GM18498 (cell line): ENCODE measurements around the gene ULK2.

Source experiments
- ATAC-seq: cut with Tn5 transposase; IDR thresholded peaks from one replicate; pipeline ENCODE4 v1.9.1; 2021; ENCODE audit warnings: mild to moderate bottlenecking, moderate library complexity; ENCODE audit not compliant: unreplicated experiment

Gene ULK2

DNA sequence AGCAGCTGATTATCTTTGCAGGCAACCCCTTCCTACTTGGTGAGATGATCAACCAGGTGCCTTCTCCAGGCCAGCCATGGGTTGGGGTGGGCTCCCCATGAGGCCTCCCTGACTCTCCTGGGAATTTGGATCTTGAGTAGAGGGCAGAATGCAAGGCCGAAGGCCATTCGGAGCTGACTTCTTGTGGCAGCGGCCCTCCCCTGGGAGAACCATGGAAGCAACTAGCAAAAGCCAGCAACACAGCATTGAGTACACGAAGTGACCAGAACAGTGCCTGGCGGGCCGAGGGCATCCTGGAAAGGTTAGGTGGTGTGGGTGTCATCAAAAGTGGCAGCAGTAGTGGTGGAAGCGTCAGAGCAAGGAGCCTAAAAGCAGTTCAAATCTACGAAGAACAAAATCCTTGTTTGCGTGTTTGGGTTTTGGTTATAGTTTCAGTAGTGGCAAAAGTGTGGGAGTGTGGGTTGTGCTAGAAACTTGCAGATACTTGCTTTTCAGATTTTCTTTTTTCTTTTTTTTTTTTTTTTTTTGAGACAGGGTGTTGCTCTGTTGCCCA lies 117.6 kb downstream of the ULK2 start:
- ATAC-seq, result no peak

- no peak for ATAC-seq
Observed at GRCh38 chr17:19748807-19749193, 118.9 kb downstream of the ULK2 start.

DNA sequence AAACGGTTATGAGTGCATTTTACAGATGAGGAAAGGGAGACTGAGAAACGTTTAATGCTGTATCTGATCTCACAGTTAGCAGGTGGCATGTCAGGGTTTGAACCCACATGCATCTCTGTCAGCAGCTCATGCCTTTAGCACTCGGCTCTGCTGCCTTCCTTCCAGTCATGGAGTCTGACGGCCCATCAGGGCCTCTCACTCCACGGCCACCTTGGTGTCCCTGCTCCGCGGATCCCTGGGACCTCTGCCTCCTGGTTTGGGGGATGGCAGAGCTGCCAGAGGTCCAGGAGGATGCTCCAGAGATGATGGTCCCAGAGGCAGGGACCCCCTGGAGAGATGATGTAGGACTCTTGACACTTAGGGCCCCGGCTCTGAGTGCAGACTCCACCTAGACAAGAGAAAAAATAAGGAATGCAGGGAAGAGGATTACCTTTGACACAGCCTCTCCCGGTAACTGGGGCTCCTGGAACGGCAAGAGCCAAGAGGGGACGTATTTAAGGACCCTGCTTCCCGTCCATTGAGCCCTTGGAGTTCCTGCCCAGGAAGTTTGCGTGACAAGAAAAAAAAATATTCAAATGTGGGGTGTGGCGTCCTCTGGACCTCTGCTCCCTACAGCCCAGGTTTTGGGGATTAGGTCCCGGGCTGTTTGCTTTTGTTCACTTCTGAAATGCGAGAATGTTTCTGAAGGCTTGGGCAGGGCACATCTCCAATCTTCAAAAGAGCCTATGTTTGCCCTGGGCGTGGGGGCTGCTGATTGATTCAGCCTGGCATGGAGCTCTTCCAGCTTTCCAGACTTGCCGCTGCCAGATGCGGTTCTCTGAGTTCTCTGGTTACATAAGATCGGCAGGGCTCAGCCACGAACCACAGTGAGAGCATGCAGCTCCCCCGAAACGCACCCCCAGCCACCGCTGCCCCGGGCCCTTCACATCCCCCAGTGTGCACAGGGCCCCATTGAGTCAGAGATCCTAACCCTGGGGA lies 119.6 kb downstream of the ULK2 start, which contains the start of gene ALDH3A1:
TSS of gene ALDH3A1 (minus strand) at position 470 of the 978 bp plus-strand sequence. CDS start 3,169 bp downstream, outside the sequence.
- ATAC-seq, result no peak

DNA sequence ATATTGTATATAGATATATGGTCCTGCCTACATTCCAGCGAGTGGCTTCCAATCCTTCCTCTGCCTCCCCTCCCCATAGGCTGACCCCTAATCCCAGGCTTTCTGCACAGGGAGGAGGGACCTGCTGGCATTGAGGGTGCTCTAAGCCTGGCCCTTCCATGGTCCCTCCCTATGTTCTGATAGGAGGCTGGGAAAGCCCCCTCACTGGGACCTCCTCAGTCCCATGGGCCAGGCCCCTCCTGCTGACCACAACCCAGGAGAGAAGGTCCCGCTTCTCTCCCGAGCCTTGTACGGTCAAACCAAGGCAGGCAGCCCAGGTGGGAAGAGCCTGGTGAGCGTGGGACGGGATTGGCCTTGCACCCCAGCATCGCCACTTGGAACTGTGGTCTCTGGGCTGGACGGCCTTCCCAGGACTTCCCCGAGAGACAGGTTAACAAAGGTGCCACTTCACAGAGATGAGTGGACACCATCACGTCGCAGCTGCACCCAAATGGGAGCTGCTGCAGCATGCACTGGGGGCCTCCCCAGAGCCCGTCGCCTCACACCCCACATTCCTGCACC lies 120.5 kb downstream of the ULK2 start:
- no peak for ATAC-seq

GRCh38 chr17:19746517-19746916 lies 121.2 kb downstream of the ULK2 start:
- no peak for ATAC-seq

GRCh38 chr17:19744922-19745757 lies 122.6 kb downstream of the ULK2 start:
- no peak for ATAC-seq

DNA sequence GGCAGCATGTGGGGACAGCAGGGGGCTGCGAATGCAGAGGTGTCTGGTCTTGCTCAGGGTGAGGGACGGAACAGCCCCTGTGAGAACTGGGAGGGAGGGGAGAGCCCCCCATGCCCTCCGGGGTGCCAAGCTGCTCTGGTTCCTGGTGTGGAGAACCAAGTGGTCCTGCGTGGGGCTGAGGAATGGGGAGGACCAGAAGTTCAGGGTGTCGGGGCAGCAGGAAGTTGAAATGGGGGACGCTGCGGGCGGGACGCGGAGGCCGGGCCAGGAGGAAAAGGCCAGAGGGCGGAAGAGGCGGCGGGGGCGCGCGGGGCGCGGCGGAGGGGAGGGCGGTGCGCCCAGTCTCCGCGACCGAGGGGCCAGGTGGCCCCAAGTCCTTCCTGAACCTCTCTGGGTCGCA lies 123.2 kb downstream of the ULK2 start:
- ATAC-seq, result no peak

DNA sequence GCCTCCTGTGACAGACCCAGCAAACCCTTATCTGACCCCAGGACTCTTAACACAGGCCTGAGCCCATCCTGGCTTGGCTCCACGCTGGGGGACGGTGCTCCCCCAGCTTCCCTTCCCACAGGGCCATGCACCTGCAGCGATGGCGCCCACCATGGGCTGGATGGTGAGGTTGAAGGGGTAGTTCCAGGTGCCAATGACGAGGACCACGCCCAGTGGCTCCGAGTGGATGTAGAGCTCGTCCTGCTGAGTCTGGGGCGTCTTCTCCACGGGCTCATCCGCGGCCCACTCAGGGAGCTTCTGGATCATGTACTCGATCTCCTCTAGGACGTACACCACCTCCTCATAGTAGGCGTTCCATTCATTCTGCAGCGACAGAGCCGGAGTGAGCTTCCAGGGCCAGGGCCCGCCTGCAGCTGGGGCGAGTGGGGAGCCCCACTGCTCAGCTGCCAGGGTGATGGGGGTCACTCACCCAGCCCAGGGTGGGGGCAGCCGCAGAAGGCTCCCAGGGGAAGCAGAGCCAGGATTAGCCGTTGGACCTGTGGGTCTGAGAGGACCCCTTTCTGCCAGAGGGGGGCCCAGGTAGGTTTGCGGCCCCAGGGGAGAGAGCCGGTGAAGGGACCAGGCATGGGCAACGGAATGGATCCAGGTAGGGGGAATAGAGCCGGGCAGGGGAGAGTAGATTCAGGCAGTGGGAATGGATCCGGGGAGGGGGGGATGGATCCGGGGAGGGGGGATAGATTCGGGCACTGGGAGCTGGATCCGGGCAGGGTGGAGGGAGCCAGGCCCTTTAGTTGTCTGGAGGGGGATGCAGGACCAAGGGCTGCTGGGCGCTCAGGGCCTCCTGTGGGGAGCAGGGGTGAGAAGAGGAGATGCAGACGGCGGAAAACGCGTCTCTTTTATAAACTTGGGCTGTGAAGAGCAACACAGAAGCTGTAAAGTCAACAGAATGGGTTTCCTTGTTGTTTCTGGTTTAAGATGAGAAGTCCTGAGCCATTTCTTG lies 124.3 kb downstream of the ULK2 start:
- ATAC-seq, result no peak

DNA sequence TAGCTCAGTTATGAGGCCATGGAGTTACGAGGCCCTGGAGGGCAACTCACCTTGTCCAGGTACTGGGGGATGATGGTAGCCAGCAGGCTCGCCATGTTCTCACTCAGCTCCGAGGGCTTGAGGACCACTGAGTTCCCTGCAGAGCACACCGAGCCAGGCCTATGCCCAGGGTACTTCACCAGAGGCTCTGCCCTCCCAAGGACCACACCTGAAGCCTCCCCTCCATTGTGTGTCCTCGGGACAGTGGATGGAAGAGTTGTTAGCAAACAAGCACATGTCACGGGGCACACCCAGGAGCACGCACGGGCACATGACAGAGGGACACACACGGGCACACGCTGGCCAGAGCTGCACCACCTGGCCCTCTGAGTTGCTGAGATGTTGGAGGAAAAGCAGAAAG lies 125.2 kb downstream of the ULK2 start:
- ATAC-seq, result no peak

DNA sequence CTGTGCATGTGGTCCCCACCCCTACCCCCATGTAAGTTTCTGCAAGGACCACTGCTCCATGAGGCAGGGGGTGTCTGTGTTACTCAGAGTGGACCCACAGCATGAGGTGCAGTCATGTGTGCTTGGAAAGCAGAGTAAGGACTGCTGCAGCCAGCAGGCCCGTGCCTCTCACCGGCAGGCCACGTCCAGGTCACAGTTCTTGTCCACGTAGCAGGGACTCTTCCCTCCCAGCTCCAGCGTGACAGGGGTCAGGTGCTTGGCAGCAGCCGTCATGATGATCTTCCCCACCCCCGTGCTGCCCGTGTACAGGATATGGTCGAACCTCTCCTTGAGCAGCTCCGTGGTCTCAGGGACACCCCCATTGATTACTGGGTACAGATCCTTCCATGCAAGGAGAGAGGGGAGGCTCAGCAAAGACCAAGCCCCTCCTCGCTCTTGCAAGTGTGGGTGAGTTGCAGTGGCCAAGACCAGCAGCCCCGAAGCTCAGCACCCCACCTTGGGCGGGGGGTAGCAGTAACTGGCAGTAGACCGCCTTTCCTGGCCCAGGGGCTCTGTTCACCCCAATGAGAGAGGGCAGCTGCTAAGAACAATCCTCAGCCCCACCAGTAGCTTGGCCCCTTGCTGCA lies 125.8 kb downstream of the ULK2 start:
- no peak for ATAC-seq

- no peak for ATAC-seq
Observed at GRCh38 chr17:19740933-19741332, 126.8 kb downstream of the ULK2 start.

DNA sequence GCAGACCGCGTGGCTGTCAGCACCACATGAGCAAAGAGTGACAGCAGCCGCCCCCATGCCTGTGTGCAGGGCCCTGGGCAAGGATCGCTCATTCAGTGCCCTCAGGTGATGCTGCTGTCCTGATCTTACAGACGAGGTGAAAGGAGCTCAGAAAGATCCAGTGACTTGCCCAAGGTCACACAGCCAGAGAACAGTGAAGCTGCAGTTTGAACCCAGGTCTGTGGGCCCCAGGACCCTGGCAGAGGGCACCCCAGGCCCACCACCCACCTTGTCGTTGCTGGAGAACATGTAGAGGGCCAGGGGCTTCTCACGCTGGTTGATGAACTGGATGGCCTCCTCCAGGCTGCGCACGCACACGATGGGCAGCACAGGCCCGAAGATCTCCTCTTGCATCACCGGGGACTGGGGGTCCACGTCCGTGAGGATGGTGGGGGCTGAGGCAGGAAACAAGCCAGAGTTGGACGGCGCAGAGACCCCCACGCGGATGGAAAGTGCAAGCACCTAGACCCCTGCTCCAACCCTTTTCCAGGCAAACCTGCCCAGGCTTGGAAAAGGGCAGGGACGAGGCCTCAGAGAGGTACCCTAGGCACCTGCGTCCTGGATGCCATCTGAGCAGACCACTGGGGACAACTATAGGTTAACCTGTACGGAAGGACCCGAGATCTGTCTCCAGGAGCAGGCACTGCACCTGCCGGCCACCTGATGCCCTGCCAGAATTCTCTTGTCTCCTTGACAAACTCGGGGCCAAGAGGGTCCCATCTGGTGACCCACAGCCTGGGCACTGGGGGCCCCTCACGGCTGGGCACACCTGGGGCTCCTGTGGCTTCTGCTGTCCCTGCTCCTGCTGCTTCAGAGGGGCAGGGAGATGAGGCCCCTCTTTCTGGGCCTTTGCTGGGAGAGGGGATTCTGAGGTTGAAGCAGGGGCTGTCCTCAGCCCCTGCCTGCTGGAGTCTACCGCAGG lies 128.2 kb downstream of the ULK2 start:
- ATAC-seq, result no peak

DNA sequence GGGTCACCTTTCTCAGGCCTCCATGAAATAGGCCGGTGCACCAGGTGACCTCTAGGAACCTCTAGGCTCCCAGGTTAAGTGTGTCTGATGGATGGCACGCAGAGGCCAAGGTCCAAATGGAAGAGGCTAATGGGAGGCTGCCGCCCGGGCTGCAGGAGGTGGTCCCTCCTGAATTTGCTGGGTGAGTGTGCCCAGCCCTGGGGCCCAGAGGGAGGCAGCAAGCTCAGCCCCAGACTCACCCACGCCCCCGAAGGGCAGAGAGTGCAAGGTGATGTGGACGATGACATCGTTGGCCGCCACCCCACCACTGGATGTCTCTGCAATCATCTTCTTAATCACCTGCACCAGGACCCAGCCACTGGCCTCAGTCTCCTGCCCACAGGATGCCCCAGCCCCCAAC lies 129.0 kb downstream of the ULK2 start:
- ATAC-seq, result no peak

GRCh38 chr17:19738073-19738449 lies 129.7 kb downstream of the ULK2 start:
- ATAC-seq, result no peak

DNA sequence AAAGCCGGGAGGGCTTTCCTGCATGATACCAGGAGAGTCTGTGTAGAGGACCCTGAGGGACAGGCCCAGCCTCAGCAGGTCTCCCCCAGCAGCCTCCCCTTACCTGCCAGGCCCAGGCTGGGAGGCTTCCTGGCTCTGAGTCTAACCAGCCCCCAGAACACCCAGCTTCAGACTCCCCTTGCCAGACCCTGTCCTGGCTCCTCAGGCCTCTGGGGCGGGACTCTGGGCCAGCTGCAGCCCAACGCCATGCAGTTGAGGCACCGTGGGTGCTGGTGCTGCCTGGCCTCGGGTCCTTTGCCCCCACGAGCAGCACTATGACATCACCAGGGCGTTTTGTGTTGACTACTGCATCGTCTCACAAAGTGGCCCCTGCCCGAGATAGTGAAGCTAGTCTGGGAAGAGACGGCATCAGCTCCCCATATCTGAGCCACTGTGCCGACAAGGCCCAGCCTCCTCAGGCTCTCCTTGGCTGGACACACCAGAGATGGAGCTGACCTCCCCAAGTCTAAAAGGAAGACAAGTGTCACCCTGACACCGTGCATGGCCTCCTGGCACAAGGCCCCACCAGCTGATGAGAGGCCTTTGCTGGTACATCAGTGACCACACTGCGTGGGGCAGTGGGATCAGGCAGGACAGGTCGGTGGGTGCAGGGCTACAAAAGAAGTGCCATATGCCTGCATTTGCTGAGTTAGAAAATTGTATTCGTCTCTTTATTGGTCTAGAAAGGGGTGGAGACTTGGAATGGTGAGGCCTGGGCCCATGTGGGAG lies 130.2 kb downstream of the ULK2 start:
- no peak for ATAC-seq

DNA sequence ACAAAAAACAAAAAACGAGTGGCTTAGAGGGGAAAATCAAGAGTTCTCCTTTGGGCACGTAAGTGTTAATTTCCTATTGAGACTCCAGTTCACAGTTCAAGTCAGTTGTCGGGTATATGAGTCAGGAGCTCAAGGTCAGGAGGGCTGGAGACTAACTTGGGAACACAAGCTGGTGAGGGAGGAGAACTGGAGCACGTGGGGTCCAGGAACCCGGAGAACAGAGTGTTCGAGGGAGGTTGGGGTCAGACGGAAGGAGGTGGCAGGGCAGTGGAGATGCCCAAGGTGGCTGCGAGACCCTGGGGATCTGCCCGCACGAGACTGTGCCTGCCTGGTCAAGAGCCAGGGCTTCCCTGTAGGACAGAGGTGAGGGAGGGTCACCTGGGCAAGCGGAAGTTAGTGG lies 131.7 kb downstream of the ULK2 start:
- ATAC-seq, result no peak

DNA sequence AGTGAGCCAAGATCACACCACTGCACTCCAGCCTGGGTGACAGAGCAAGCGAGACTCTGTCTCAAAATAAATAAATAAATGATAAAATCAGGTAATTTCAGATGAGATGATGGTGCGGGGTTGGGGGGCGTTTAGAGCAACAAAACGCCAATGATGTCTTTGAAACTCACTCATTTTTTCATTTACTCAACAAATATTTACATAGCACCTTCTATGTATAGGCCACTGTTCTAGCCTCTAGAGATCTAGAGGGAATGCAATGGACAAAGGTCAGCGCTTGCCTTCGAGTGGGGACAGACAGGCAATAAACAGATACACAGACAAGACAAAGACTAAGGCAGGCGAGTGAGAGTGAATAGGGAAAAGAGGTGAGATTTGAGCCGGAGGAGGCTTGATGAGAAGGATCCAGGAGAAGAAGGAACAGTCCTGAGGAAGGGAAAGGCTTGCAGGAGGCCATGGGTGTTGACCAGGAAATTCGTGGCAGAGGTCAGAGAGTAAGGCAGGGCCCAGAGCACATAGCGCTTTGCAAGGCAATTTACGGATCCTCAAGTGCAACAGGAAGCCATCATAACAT lies 133.7 kb downstream of the ULK2 start:
- ATAC-seq, result no peak
